ENCODE measurements around the gene SIRT1. TPM values are rescaled to one million over a fixed set of nuclear protein-coding genes. Genes with fewer than 3 reads are reported as not detected.

The SIRT1 gene
- total RNA-seq, 1 experiment from 2014 or later = 51.3 TPM

- no peaks in the 10 kb centered on the region for H3K27me3 Mint-ChIP-seq (ENCODE audit: low read depth)
- H3K4me1 Mint-ChIP-seq = peaks cover 12% of the 10 kb centered on the region
- ChIA-PET POLR2A (interaction anchor here (1.0 kb wide), 1 partner anchor 35 kb away, joined by 3 read pairs; no protein-coding TSS in a partner anchor), CTCF (interaction anchor here (1.1 kb wide), 1 partner anchor 360 kb away, joined by 3 read pairs; no protein-coding TSS in a partner anchor)
- no peak for DNase-seq (ENCODE audit: low spot score)
- no peaks in the 10 kb centered on the region for H3K36me3 Mint-ChIP-seq
- ATAC-seq = no peak
- no peak overlapping the region for H3K4me3 Mint-ChIP-seq
- TF ChIP-seq OVOL2 (CRISPR knock-in tag; IDR thresholded peaks at IDR 0.05; ENCODE audit: borderline replicate concordance) = no peak
- no peak for TF ChIP-seq CBFB (CRISPR knock-in tag; IDR thresholded peaks at IDR 0.05; ENCODE audit: low read depth)
- TF ChIP-seq SP1 (CRISPR knock-in tag; conservative IDR thresholded peaks at IDR 0.05) = no peak
- TF ChIP-seq ZNF121 (CRISPR knock-in tag; IDR thresholded peaks at IDR 0.05) = no peak
- TF ChIP-seq IRF2 (CRISPR knock-in tag; IDR thresholded peaks at IDR 0.05; ENCODE audit: borderline replicate concordance, low read depth) = no peak
- no peak for TF ChIP-seq NFATC4 (CRISPR knock-in tag; IDR thresholded peaks at IDR 0.05)
- TF ChIP-seq EMX1 (CRISPR knock-in tag; IDR thresholded peaks at IDR 0.05) = no peak
- TF ChIP-seq TCF7 (CRISPR knock-in tag; IDR thresholded peaks at IDR 0.05; ENCODE audit: low read depth) = no peak
- TF ChIP-seq ELF4 (CRISPR knock-in tag; IDR thresholded peaks at IDR 0.05; ENCODE audit: low read depth) = no peak
- no peak for TF ChIP-seq ZNF317 (CRISPR knock-in tag; IDR thresholded peaks at IDR 0.05; ENCODE audit: borderline replicate concordance, low read depth)
- no peak for TF ChIP-seq ATF3 (CRISPR knock-in tag; conservative IDR thresholded peaks at IDR 0.05)
- no peak for TF ChIP-seq HMGA2 (CRISPR knock-in tag; IDR thresholded peaks at IDR 0.05)
- TF ChIP-seq ZNF532 (CRISPR knock-in tag; IDR thresholded peaks at IDR 0.05; ENCODE audit: borderline replicate concordance) = no peak
- H3K27ac Mint-ChIP-seq = no peak overlapping the region
- no peaks in the 10 kb centered on the region for H3K9me3 Mint-ChIP-seq
These were observed 31.7 kb upstream of the SIRT1 start for GRCh38 chr10:67852761-67853160.

GRCh38 chr10:67853512-67853911, 30.9 kb upstream of the SIRT1 start:
- Mint-ChIP-seq H3K27me3 (ENCODE audit: low read depth) (no peaks in the 10 kb centered on the region), H3K27ac (no peak overlapping the region), H3K4me3 (no peak overlapping the region), H3K36me3 (no peaks in the 10 kb centered on the region), H3K9me3 (no peaks in the 10 kb centered on the region), H3K4me1 (peaks cover 12% of the 10 kb centered on the region)
- ChIA-PET CTCF (interaction anchor here (0.6 kb wide), 1 partner anchor 25 kb away, joined by 3 read pairs; no protein-coding TSS in a partner anchor), POLR2A (interaction anchor here (1.0 kb wide), 1 partner anchor 34 kb away, joined by 3 read pairs; no protein-coding TSS in a partner anchor)
- no peak for ATAC-seq
- no peak for TF ChIP-seq JAZF1 (CRISPR knock-in tag; IDR thresholded peaks at IDR 0.05)
- no peak for DNase-seq (ENCODE audit: low spot score)

GRCh38 chr10:67858971-67859370, 25.5 kb upstream of the SIRT1 start:
- no peaks in the 10 kb centered on the region for H3K36me3 Mint-ChIP-seq
- ATAC-seq = no peak
- no peaks in the 10 kb centered on the region for H3K27me3 Mint-ChIP-seq (ENCODE audit: low read depth)
- H3K27ac Mint-ChIP-seq = no peak overlapping the region
- no peaks in the 10 kb centered on the region for H3K9me3 Mint-ChIP-seq
- DNase-seq (ENCODE audit: low spot score) = no peak
- POLR2A ChIA-PET = no interaction called here
- no peak overlapping the region for H3K4me3 Mint-ChIP-seq
- CTCF ChIA-PET = no interaction called here
- peaks cover 47% of the 10 kb centered on the region for H3K4me1 Mint-ChIP-seq
- TF ChIP-seq ZNF423 (CRISPR knock-in tag; IDR thresholded peaks at IDR 0.05) = no peak
- TF ChIP-seq RORB (CRISPR knock-in tag; IDR thresholded peaks at IDR 0.05) = no peak
- no peak for TF ChIP-seq OVOL2 (CRISPR knock-in tag; IDR thresholded peaks at IDR 0.05; ENCODE audit: borderline replicate concordance)
- no peak for TF ChIP-seq MLX (CRISPR knock-in tag; IDR thresholded peaks at IDR 0.05)
- no peak for TF ChIP-seq FOXP4 (CRISPR knock-in tag; IDR thresholded peaks at IDR 0.05)
- no peak for TF ChIP-seq AR (CRISPR knock-in tag; IDR thresholded peaks at IDR 0.05)
- no peak for TF ChIP-seq GTF2I (CRISPR knock-in tag; conservative IDR thresholded peaks at IDR 0.05)
- no peak for TF ChIP-seq USF1 (CRISPR knock-in tag; IDR thresholded peaks at IDR 0.05)
- TF ChIP-seq MXD4 (CRISPR knock-in tag; IDR thresholded peaks at IDR 0.05; ENCODE audit: borderline replicate concordance) = no peak
- no peak for TF ChIP-seq ZNF219 (CRISPR knock-in tag; IDR thresholded peaks at IDR 0.05; ENCODE audit: borderline replicate concordance)

All from WTC11 (cell line).